Heart left ventricle (tissue), 13 donors: Measurements from ENCODE around the gene ARMH3.

Experiments
- CTCF ChIP-seq, 12 donors: fragments of 200-600 bp; sonication (generic) in 4 of 12; IDR thresholded peaks; one replicate each; pipeline versions ENCODE4 v1.5.0 to v1.8.0; 2018 to 2022; ENCODE audit warnings: antibody characterized with exemption in 12 of 12, mild to moderate bottlenecking in 5 of 12
- POLR2A ChIP-seq, 2 donors: fragments of 450-650 bp; IDR thresholded peaks; one replicate each; pipeline ENCODE4 v1.6.1; 2017; ENCODE audit warnings: antibody characterized with exemption in 2 of 2, mild to moderate bottlenecking in 2 of 2, moderate library complexity in 2 of 2
- donor health status: ischemic (EF 13 %, LVEDD 7.1; RV severe dilation, severe dysfunction).
- donor health status: DM: no; HTN: yes; CAD: no.
- donor health status: DM: no; HTN: no; CAD: no.
- donor health status: ischemic (EF 25% LVEDD 6.9; RV normal size, moderate dysfunction).
- donor health status: ischemic (EF 25% LVEDD 5.7; RV mildly dilated, moderate dysfunction).
- donor health status: ischemic (EF 35%, LVEDD 5.7; RV mildly dilated, moderate dysfunction).
- donor health status: nonischemic (EF 11% LVEDD 7.7; RV severe dilation, severe dysfunction).
- donor health status: DM: yes; HTN: yes; CAD: no.
- donor health status: PGD.
- donor health status: ischemic (EF 29% LVEDD 5.4; RV normal size, mild dysfunction).
- donor health status: nonischemic (EF 23%, LVEDD 6.1; RV moderate dilation, normal function).

- no peak for TF ChIP-seq CTCF (IDR thresholded peaks at IDR 0.05)
- no peak for TF ChIP-seq POLR2A (IDR thresholded peaks at IDR 0.05)
Measured at GRCh38 chr10:101888251-101888949, 167.6 kb downstream of the ARMH3 start.
